H4 (cell line): ENCODE measurements around the gene ACADSB. TPM values are rescaled to one million over a fixed set of nuclear protein-coding genes. Genes with fewer than 3 reads are reported as not detected.

ENCODE experiments used
- DNase-seq: peaks from one replicate; pipeline ENCODE4 v3.0.0-alpha.2; 2015; ENCODE audit warnings: low spot score
- total RNA-seq: library from RNA; depleted of rRNA; stranded (reverse); fragments of >200 nt; shearing (Covaris generic); gene quantifications from 2 replicates; pipeline ENCODE4 v1.2.3, GENCODE V29; 2014; rRNA removed

ACADSB gene
- 4.1 and 6.6 TPM in 2 replicates for total RNA-seq

GRCh38 chr10:123008355-123009104 is at the start of gene ACADSB, which contains the start of gene IKZF5:
Gene ACADSB (plus strand): TSS chr10:123009006. CDS start chr10:123009030, 24 bp downstream.
Gene IKZF5 (minus strand): TSS chr10:123008795. CDS start chr10:122998625, 10,170 bp downstream.
- peak; percentile 96 for DNase-seq

- no peak for DNase-seq
Observed at GRCh38 chr10:122962405-122962804, 46.4 kb upstream of the ACADSB start.

- DNase-seq, result no peak
Observed at GRCh38 chr10:122966879-122967278, 41.9 kb upstream of the ACADSB start.

GRCh38 chr10:122968698-122969097 is 40.1 kb upstream of the ACADSB start:
- no peak for DNase-seq

- DNase-seq, result no peak
Observed at GRCh38 chr10:122974023-122974422, 34.8 kb upstream of the ACADSB start.

GRCh38 chr10:122974543-122975064 is 34.2 kb upstream of the ACADSB start:
- no peak for DNase-seq

- DNase-seq, result peak; percentile 88
Observed at GRCh38 chr10:122980209-122981065, 28.4 kb upstream of the ACADSB start, which contains the start of gene PSTK. Gene PSTK (plus strand): TSS chr10:122980401. CDS start chr10:122980480, 79 bp downstream.

GRCh38 chr10:122981066-122981464 is 27.7 kb upstream of the ACADSB start:
- DNase-seq, result peak; percentile 58

- DNase-seq, result no peak
Observed at GRCh38 chr10:122983898-122984297, 24.9 kb upstream of the ACADSB start.

GRCh38 chr10:122984708-122985107 is 24.1 kb upstream of the ACADSB start:
- DNase-seq, result no peak

- no peak for DNase-seq
Observed at GRCh38 chr10:122986335-122986734, 22.5 kb upstream of the ACADSB start.

- DNase-seq, result no peak
Observed at GRCh38 chr10:122988501-122988900, 20.3 kb upstream of the ACADSB start.

- DNase-seq, result no peak
Observed at GRCh38 chr10:122990278-122990677, 18.5 kb upstream of the ACADSB start.

GRCh38 chr10:122992031-122992585 is 16.7 kb upstream of the ACADSB start:
- no peak for DNase-seq

GRCh38 chr10:122993797-122994336 is 14.9 kb upstream of the ACADSB start:
- no peak for DNase-seq

GRCh38 chr10:122995936-122996335 is 12.9 kb upstream of the ACADSB start:
- DNase-seq, result no peak

GRCh38 chr10:122997864-122998263 is 10.9 kb upstream of the ACADSB start:
- no peak for DNase-seq

- no peak for DNase-seq
Observed at GRCh38 chr10:122998360-122998917, 10.4 kb upstream of the ACADSB start.

- DNase-seq, result no peak
Observed at GRCh38 chr10:122998934-122999333, 9.9 kb upstream of the ACADSB start.

- DNase-seq, result no peak
Observed at GRCh38 chr10:122999347-122999746, 9.5 kb upstream of the ACADSB start.

GRCh38 chr10:123000155-123000554 is 8.7 kb upstream of the ACADSB start:
- DNase-seq, result no peak
